Measurements from ENCODE around the gene MAGI2. TPM values are rescaled to one million over a fixed set of nuclear protein-coding genes. Genes with fewer than 3 reads are reported as not detected.
A peak's percentile ranks its signal among the peaks of the same experiment; 100 is the strongest.

MAGI2 gene
- total RNA-seq, 1 donor: 18.8 TPM

- no peak for TF ChIP-seq CTCF (IDR thresholded peaks at IDR 0.05; ENCODE audit: extremely low read depth, low read depth, low read length)
- Histone ChIP-seq H3K9me3 (ENCODE audit: low read depth, low read length) (no peaks in the 10 kb centered on the region), H3K4me2 (ENCODE audit: insufficient read depth, low read length) (no peak overlapping the region), H3K79me2 (ENCODE audit: insufficient read depth, low read length) (no peaks in the 10 kb centered on the region), H4K20me1 (ENCODE audit: insufficient read depth, low read length) (no peaks in the 10 kb centered on the region), H3K4me3 (ENCODE audit: insufficient read depth, low read length) (no peak overlapping the region), H3K4me1 (ENCODE audit: insufficient read depth, low read length) (peaks cover 6% of the 10 kb centered on the region), H3K36me3 (ENCODE audit: insufficient read depth, low read length) (no peaks in the 10 kb centered on the region), H3K27ac (ENCODE audit: low read depth, low read length) (no peak overlapping the region), H2AFZ (ENCODE audit: low read length) (no peak overlapping the region), H3K27me3 (ENCODE audit: insufficient read depth, low read length) (no peaks in the 10 kb centered on the region)
- no peak for DNase-seq (ENCODE audit: insufficient read length, low spot score, missing footprints)
These were observed 1020.0 kb downstream of the MAGI2 start for GRCh38 chr7:78433421-78433820.

- Histone ChIP-seq H3K36me3 (ENCODE audit: insufficient read depth, low read length) (no peaks in the 10 kb centered on the region), H3K4me2 (ENCODE audit: insufficient read depth, low read length) (no peak overlapping the region), H2AFZ (ENCODE audit: low read length) (no peak overlapping the region), H3K27ac (ENCODE audit: low read depth, low read length) (no peak overlapping the region), H3K27me3 (ENCODE audit: insufficient read depth, low read length) (no peaks in the 10 kb centered on the region), H4K20me1 (ENCODE audit: insufficient read depth, low read length) (no peaks in the 10 kb centered on the region), H3K4me1 (ENCODE audit: insufficient read depth, low read length) (no peaks in the 10 kb centered on the region), H3K79me2 (ENCODE audit: insufficient read depth, low read length) (no peaks in the 10 kb centered on the region), H3K4me3 (ENCODE audit: insufficient read depth, low read length) (no peak overlapping the region), H3K9me3 (ENCODE audit: low read depth, low read length) (no peaks in the 10 kb centered on the region)
- no peak for DNase-seq (ENCODE audit: insufficient read length, low spot score, missing footprints)
- no peak for TF ChIP-seq CTCF (IDR thresholded peaks at IDR 0.05; ENCODE audit: extremely low read depth, low read depth, low read length)
These were observed 1023.6 kb downstream of the MAGI2 start for GRCh38 chr7:78429878-78430277.

- Histone ChIP-seq H3K79me2 (ENCODE audit: insufficient read depth, low read length) (no peaks in the 10 kb centered on the region), H3K4me2 (ENCODE audit: insufficient read depth, low read length) (peak overlapping the region; percentile 80), H4K20me1 (ENCODE audit: insufficient read depth, low read length) (no peaks in the 10 kb centered on the region), H3K9me3 (ENCODE audit: low read depth, low read length) (no peaks in the 10 kb centered on the region), H2AFZ (ENCODE audit: low read length) (peak overlapping the region; percentile 81), H3K36me3 (ENCODE audit: insufficient read depth, low read length) (no peaks in the 10 kb centered on the region), H3K4me3 (ENCODE audit: insufficient read depth, low read length) (peak overlapping the region; percentile 52), H3K27ac (ENCODE audit: low read depth, low read length) (no peak overlapping the region), H3K4me1 (ENCODE audit: insufficient read depth, low read length) (no peaks in the 10 kb centered on the region), H3K27me3 (ENCODE audit: insufficient read depth, low read length) (no peaks in the 10 kb centered on the region)
- no peak for DNase-seq (ENCODE audit: insufficient read length, low spot score, missing footprints)
- no peak for TF ChIP-seq CTCF (IDR thresholded peaks at IDR 0.05; ENCODE audit: extremely low read depth, low read depth, low read length)
These were observed 1026.3 kb downstream of the MAGI2 start for GRCh38 chr7:78427209-78427608.

- no peak for TF ChIP-seq CTCF (IDR thresholded peaks at IDR 0.05; ENCODE audit: extremely low read depth, low read depth, low read length)
- Histone ChIP-seq H2AFZ (ENCODE audit: low read length) (no peak overlapping the region), H3K4me1 (ENCODE audit: insufficient read depth, low read length) (no peaks in the 10 kb centered on the region), H3K4me3 (ENCODE audit: insufficient read depth, low read length) (no peak overlapping the region), H3K27ac (ENCODE audit: low read depth, low read length) (no peak overlapping the region), H3K36me3 (ENCODE audit: insufficient read depth, low read length) (no peaks in the 10 kb centered on the region), H3K9me3 (ENCODE audit: low read depth, low read length) (no peaks in the 10 kb centered on the region), H3K4me2 (ENCODE audit: insufficient read depth, low read length) (no peak overlapping the region), H3K27me3 (ENCODE audit: insufficient read depth, low read length) (no peaks in the 10 kb centered on the region), H3K79me2 (ENCODE audit: insufficient read depth, low read length) (no peaks in the 10 kb centered on the region), H4K20me1 (ENCODE audit: insufficient read depth, low read length) (no peaks in the 10 kb centered on the region)
- DNase-seq (ENCODE audit: insufficient read length, low spot score, missing footprints): no peak
These were observed 1033.5 kb downstream of the MAGI2 start for GRCh38 chr7:78420001-78420400.

All from osteoblast (primary cell).